ENCODE data around the gene P2RY14.

GRCh38 chr3:151225040-151225975, 53.0 kb downstream of the P2RY14 start:
- no peak for TF ChIP-seq CTCF (IDR thresholded peaks at IDR 0.05; ENCODE audit: insufficient read depth, low read depth, low read length)
- no peak for TF ChIP-seq EZH2 (IDR thresholded peaks at IDR 0.05; ENCODE audit: insufficient read depth, low read length)

Measured in astrocyte (in vitro differentiated cells and primary cell).